Upper lobe of left lung (tissue), 4 donors: ENCODE data around the gene FAM83C.

Source experiments
- EP300 ChIP-seq, 4 donors: sonication (generic); formaldehyde crosslinking; IDR thresholded peaks; one replicate each; pipeline ENCODE4 v1.5.1; 2017; ENCODE audit warnings: antibody characterized with exemption in 4 of 4, control low read depth in 2 of 4
- POLR2A ChIP-seq, 4 donors: fragments of 450-650 bp; IDR thresholded peaks; one replicate each; pipeline ENCODE4 v1.5.1; 2016 to 2017; ENCODE audit warnings: antibody characterized with exemption in 4 of 4, mild to moderate bottlenecking in 2 of 4
- POLR2AphosphoS5 ChIP-seq, 2 donors: sonication (generic); formaldehyde crosslinking; IDR thresholded peaks; one replicate each; pipeline ENCODE4 v1.5.1; 2017; ENCODE audit warnings: antibody characterized with exemption in 2 of 2
- TF ChIP-seq, protein P1 (sequence below), 6 experiments: fragments of 450-650 bp in 4 of 6; fragments of 200-600 bp in 2 of 6; sonication (generic) in 2 of 6; IDR thresholded peaks; one replicate each; pipeline ENCODE4 v1.5.1; 2016 to 2019; ENCODE audit warnings: antibody characterized with exemption in 6 of 6

- TF ChIP-seq, protein P1, sequence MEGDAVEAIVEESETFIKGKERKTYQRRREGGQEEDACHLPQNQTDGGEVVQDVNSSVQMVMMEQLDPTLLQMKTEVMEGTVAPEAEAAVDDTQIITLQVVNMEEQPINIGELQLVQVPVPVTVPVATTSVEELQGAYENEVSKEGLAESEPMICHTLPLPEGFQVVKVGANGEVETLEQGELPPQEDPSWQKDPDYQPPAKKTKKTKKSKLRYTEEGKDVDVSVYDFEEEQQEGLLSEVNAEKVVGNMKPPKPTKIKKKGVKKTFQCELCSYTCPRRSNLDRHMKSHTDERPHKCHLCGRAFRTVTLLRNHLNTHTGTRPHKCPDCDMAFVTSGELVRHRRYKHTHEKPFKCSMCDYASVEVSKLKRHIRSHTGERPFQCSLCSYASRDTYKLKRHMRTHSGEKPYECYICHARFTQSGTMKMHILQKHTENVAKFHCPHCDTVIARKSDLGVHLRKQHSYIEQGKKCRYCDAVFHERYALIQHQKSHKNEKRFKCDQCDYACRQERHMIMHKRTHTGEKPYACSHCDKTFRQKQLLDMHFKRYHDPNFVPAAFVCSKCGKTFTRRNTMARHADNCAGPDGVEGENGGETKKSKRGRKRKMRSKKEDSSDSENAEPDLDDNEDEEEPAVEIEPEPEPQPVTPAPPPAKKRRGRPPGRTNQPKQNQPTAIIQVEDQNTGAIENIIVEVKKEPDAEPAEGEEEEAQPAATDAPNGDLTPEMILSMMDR (IDR thresholded peaks at IDR 0.05): no peak
- no peak for TF ChIP-seq EP300 (IDR thresholded peaks at IDR 0.05)
- no peak for TF ChIP-seq POLR2A (IDR thresholded peaks at IDR 0.05)
- TF ChIP-seq POLR2AphosphoS5 (IDR thresholded peaks at IDR 0.05): no peak
Observed at GRCh38 chr20:35286077-35286898, 5.9 kb downstream of the FAM83C start.
